ENCODE data around the gene NKX2-4.

DNA sequence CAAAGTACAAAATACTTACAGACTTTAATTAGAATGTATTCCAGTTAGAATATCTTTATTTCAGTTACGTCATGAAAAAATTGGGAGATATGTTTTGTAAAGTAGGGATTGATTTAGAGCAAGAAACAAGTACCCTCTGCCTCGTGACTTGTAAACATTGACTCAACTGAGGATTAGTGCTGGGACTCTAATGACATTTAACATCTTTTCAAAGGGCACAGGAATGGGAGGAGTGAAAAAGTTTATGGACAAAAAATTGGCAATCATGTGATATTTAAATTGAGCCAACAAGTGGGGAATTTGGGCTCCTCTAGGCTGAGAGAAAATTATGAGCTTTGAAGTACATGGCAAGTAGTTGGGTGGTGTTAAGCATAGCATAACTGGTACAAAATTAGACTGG lies 25.3 kb downstream of the NKX2-4 start:
- TF ChIP-seq POLR2A (IDR thresholded peaks at IDR 0.05; ENCODE audit: low read length) (no peak), GATA1 (IDR thresholded peaks at IDR 0.05; ENCODE audit: low read depth, low read length) (no peak)

Data from erythroblast (primary cell).